Choroid plexus epithelial cell (primary cell): ENCODE measurements around the gene CFAP58.

Experiments used
- DNase-seq: peaks from one replicate; pipeline ENCODE4 v3.0.0-alpha.2; 2010; ENCODE audit warnings: low read depth
- H3K4me3 ChIP-seq: 2 replicates; pipeline ENCODE4 v1.5.1; 2011; ENCODE audit warnings: low read depth, mild to moderate bottlenecking, control low read depth, low read length, moderate library complexity
- TF ChIP-seq, protein P1 (sequence below): conservative IDR thresholded peaks from 2 replicates; pipeline ENCODE4 v1.5.1; 2011; ENCODE audit warnings: low read depth, mild to moderate bottlenecking, control low read depth, inconsistent platforms, low read length, moderate library complexity

The CFAP58 gene

DNA sequence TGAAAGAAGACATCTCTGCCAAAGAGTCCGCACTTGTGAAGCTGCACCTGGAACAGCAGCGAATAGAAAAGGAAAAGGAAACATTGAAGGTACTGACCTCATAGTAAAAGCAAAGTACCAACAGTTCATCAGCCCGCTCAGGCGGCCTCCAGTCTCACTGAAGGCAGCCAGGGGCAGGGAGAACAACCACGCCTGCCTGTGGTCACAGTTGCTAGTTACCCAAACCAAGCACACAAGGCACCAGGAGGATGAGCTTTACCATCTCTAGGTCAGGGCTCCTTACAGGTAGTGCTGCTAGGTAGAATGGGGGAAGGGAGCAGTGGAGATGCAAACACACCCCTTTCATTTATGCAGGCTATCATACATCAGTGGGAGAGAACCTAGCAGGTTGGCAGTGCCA is 39.8 kb downstream of the CFAP58 start:
- TF ChIP-seq, protein P1, sequence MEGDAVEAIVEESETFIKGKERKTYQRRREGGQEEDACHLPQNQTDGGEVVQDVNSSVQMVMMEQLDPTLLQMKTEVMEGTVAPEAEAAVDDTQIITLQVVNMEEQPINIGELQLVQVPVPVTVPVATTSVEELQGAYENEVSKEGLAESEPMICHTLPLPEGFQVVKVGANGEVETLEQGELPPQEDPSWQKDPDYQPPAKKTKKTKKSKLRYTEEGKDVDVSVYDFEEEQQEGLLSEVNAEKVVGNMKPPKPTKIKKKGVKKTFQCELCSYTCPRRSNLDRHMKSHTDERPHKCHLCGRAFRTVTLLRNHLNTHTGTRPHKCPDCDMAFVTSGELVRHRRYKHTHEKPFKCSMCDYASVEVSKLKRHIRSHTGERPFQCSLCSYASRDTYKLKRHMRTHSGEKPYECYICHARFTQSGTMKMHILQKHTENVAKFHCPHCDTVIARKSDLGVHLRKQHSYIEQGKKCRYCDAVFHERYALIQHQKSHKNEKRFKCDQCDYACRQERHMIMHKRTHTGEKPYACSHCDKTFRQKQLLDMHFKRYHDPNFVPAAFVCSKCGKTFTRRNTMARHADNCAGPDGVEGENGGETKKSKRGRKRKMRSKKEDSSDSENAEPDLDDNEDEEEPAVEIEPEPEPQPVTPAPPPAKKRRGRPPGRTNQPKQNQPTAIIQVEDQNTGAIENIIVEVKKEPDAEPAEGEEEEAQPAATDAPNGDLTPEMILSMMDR, result no peak
- DNase-seq, result no peak
- no peak overlapping the region for H3K4me3 ChIP-seq

DNA sequence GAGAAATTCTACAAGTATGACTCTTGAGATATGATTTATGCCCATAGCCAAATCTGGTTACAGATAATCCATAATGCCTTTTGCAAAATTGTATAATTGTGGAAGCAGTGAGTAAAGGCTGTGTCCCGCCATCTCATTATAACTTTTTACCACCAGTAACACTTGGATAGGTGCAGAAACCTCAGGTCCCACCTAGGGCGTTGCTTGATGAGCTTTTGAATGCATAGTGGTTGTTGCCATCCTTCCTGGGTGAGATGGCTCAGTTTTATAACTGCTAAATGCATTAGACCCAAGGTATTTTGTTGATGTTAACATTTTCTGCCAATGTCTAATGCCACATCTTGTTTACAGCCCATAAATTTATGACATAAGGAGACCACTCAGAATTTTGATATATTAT is 42.9 kb downstream of the CFAP58 start:
- no peak overlapping the region for H3K4me3 ChIP-seq
- TF ChIP-seq, protein P1, result no peak
- no peak for DNase-seq

GRCh38 chr10:104403636-104404035 is 50.0 kb downstream of the CFAP58 start:
- TF ChIP-seq, protein P1, result no peak
- H3K4me3 ChIP-seq, result no peak overlapping the region
- DNase-seq, result no peak

DNA sequence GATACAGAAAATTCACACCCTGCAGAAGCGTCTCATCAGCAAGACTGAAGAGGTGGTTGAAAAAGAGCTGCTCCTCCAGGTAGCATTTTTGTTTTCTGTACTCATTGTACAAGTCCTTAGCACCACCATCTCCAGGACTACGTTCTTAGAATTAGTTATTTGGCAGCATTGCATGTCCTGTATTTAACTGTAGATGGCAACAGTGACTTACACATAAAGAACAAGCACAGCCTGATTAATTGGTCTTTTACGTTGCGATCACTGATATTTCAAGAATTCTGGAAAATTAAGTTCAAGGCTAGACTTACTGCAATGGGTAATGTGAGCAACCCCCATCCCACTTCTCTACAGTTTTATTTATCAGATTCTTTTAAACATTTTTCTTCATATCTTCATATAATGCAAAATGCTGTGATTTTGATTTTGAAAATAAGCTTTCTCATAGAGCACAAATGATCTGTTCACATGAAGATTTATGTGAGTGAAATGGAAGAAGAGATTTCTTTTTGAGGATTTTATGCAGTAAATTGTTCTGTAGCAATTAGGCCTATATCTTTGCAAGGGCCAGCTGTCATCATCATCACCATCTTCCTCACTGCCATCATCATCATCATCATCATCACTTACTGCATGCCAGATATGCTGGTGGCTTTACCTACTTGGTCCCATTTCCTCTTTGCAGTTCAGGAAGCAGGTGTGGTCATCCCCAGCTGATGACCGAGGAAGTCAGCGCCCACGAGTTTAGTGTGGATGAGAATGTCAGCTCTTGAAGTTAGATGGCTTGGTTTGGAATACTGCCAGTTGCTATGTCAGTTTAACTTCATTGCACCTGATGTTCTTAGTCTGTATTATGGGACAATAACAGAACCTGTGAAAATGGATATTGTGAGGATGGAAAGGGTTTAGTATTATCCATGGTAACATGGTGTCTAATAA is 53.4 kb downstream of the CFAP58 start:
- TF ChIP-seq, protein P1, result peak; percentile 74
- DNase-seq, result peak; percentile 84
- H3K4me3 ChIP-seq, result no peak overlapping the region

- no peak for DNase-seq
- no peak overlapping the region for H3K4me3 ChIP-seq
- TF ChIP-seq, protein P1, result no peak
Measured at GRCh38 chr10:104413528-104413927, 59.9 kb downstream of the CFAP58 start.

GRCh38 chr10:104415526-104416165 is 62.0 kb downstream of the CFAP58 start:
- TF ChIP-seq, protein P1, result no peak
- no peak for DNase-seq
- no peak overlapping the region for H3K4me3 ChIP-seq
